HepG2 (cell line): ENCODE results near the gene ABHD1. TPM values are rescaled to one million over a fixed set of nuclear protein-coding genes. Genes with fewer than 3 reads are reported as not detected.

ENCODE experiments used
- ADNP ChIP-seq: sonication (generic); formaldehyde crosslinking; IDR thresholded peaks from 2 replicates; pipeline ENCODE4 v1.4.0; 2020; ENCODE audit warnings: missing genetic modification reagents
- CEBPB ChIP-seq: IDR thresholded peaks from 2 replicates; pipeline ENCODE4 v1.6.1; 2011; ENCODE audit warnings: low read depth, low read length, improper control_type of control experiment, borderline replicate concordance
- FOXP1 ChIP-seq, 2 experiments: fragments of 450-650 bp in 1 of 2; IDR thresholded peaks; 2 replicates each; pipeline ENCODE4 v1.6.1; 2017 to 2018; ENCODE audit warnings: antibody characterized with exemption in 1 of 2
- GFI1 ChIP-seq: sonication (generic); formaldehyde crosslinking; IDR thresholded peaks from 2 replicates; pipeline ENCODE4 v1.5.0; 2020; ENCODE audit warnings: missing genetic modification reagents, mild to moderate bottlenecking, borderline replicate concordance
- ISX ChIP-seq: sonication (generic); formaldehyde crosslinking; conservative IDR thresholded peaks from 2 replicates; pipeline ENCODE4 v1.5.0; 2020; ENCODE audit warnings: missing genetic modification reagents
- MAFK ChIP-seq, 2 experiments: IDR thresholded peaks in 1 of 2; conservative IDR thresholded peaks in 1 of 2; 2 replicates each; pipeline ENCODE4 v1.6.1; 2011; ENCODE audit warnings: improper control_type of control experiment in 2 of 2, low read length in 2 of 2
- NFE2 ChIP-seq: sonication (generic); formaldehyde crosslinking; IDR thresholded peaks from 2 replicates; pipeline ENCODE4 v1.4.0; 2020; ENCODE audit warnings: missing genetic modification reagents
- TBL1XR1 ChIP-seq: fragments of 150-350 bp; IDR thresholded peaks from 2 replicates; pipeline ENCODE4 v1.6.1; 2014; ENCODE audit warnings: borderline replicate concordance, low read length; ENCODE audit not compliant: partially characterized antibody
- ZEB1 ChIP-seq: IDR thresholded peaks from 2 replicates; pipeline ENCODE4 v1.6.1; 2012; ENCODE audit warnings: mild to moderate bottlenecking, low read depth, inconsistent platforms; ENCODE audit not compliant: insufficient replicate concordance
- ZFP62 ChIP-seq: sonication (generic); formaldehyde crosslinking; IDR thresholded peaks from 2 replicates; pipeline ENCODE4 v1.4.0; 2020; ENCODE audit warnings: missing genetic modification reagents
- ZNF136 ChIP-seq: sonication (generic); formaldehyde crosslinking; IDR thresholded peaks from 2 replicates; pipeline ENCODE4 v1.8.1; 2022; ENCODE audit warnings: low read depth, mild to moderate bottlenecking, moderate library complexity, missing genetic modification reagents
- ZNF367 ChIP-seq: sonication (generic); formaldehyde crosslinking; IDR thresholded peaks from 2 replicates; pipeline ENCODE4 v1.4.0; 2020; ENCODE audit warnings: missing genetic modification reagents, borderline replicate concordance
- ZNF678 ChIP-seq: sonication (generic); formaldehyde crosslinking; IDR thresholded peaks from 2 replicates; pipeline ENCODE4 v1.4.0; 2020; ENCODE audit warnings: mild to moderate bottlenecking, missing genetic modification reagents
- ZNF7 ChIP-seq: IDR thresholded peaks from 2 replicates; pipeline ENCODE4 v1.6.1; 2016; ENCODE audit warnings: missing biosample characterization, missing genetic modification reagents
- ZNF883 ChIP-seq: sonication (generic); formaldehyde crosslinking; IDR thresholded peaks from 2 replicates; pipeline ENCODE4 v1.5.1; 2020; ENCODE audit warnings: mild to moderate bottlenecking, missing genetic modification reagents; ENCODE audit errors: not compliant biosample characterization
- polyA plus RNA-seq, 8 experiments: library from polyadenylated mRNA; depleted of rRNA in 3 of 8; stranded (reverse) in 7 of 8; unstranded in 1 of 8; fragments of >200 nt; fragmentation: Illumina TruSeq in 4 of 8; extraction: Trizol in 4 of 8; gene quantifications; 2 replicates each; pipeline versions ENCODE4 v1.2.1 to v1.2.3, GENCODE V29; 2011 to 2016; ENCODE audit warnings: low read depth in 4 of 8, missing spikeins in 1 of 8, mixed read lengths in 1 of 8; ENCODE audit not compliant: insufficient read depth in 1 of 8
- total RNA-seq, 5 experiments: library from RNA; depleted of rRNA; stranded (reverse); fragments of >200 nt; fragmentation: Illumina TruSeq; extraction: Trizol; gene quantifications; 2 replicates each; pipeline ENCODE4 v1.2.3, GENCODE V29; 2016; ENCODE audit warnings: low read depth in 1 of 5
- TF ChIP-seq, protein P1 (sequence below): sonication (generic); formaldehyde crosslinking; IDR thresholded peaks from 2 replicates; pipeline ENCODE4 v1.4.0; 2020; ENCODE audit warnings: missing genetic modification reagents, mild to moderate bottlenecking, borderline replicate concordance
- TF ChIP-seq, protein P2 (sequence below): sonication (generic); formaldehyde crosslinking; IDR thresholded peaks from 2 replicates; pipeline ENCODE4 v1.5.0; 2020; ENCODE audit warnings: missing genetic modification reagents
- TF ChIP-seq, protein P3 (sequence below): sonication (generic); formaldehyde crosslinking; IDR thresholded peaks from 2 replicates; pipeline ENCODE4 v1.4.0; 2020; ENCODE audit warnings: mild to moderate bottlenecking, missing genetic modification reagents
- TF ChIP-seq, protein P4 (sequence below): sonication (generic); formaldehyde crosslinking; IDR thresholded peaks from 2 replicates; pipeline ENCODE4 v1.9.0; 2021; ENCODE audit warnings: missing genetic modification reagents, borderline replicate concordance
- TF ChIP-seq, protein P5 (sequence below): sonication (generic); formaldehyde crosslinking; IDR thresholded peaks from 2 replicates; pipeline ENCODE4 v1.4.0; 2020; ENCODE audit warnings: missing genetic modification reagents; ENCODE audit errors: not compliant biosample characterization

Gene ABHD1
- total and polyA plus RNA-seq, 2 of the 13 experiments (the other 11 are each of a cell fraction or from before 2014, with no cell fraction given): 0.04 to 0.81 TPM

DNA sequence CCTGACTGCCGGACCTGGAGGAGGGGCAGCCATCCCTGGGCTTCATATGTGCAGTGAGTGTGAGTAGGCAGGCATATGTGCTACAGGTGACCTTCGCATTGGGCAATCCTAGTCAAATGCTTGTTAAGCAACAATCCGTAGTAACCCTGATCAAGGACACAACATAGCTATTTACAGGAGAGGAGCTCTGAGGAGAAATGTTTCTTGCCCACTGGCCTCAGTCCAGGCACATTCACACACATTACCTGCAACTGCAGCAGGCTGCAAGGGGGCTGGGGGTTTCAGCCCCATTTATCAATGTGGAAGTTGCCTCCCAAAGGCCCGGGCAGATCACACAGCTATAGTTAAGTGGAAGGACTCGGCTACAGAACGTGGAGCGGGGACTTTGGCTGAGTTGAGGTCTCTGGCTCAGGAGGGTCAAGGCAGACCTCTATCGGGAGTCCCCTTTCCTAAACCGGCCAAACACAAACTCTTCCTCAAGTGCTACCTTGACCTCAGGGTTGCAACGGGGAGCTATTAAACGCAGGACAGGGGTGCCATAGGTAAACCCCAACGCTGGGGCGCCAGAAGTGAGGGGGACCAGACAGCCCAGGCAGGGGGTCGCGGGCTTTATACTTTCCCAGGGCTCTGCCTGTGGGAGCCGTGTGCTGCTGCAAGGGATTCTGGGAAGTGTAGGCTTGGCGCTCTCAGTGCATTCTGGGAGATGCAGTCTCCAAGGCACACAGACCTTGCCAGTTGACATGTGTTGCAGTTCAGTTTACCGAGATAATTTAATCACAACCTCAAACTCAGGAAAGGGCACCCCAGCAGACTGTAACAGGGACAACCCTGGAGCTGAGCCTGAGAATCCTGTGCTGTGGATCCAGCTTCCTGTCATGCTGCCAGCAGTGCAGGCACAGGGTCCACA is 27.6 kb upstream of the ABHD1 start (continued):
- TF ChIP-seq CEBPB (peak; percentile 100), ZNF367 (no peak), GFI1 (CRISPR knock-in tag) (peak; percentile 17; the same call in 1 of the 2 replicates), ZFP62 (no peak), ADNP (CRISPR knock-in tag) (no peak), ZEB1 (peak; percentile 88), FOXP1 (IDR thresholded peaks at IDR 0.05) (peak; percentile 84), FOXP1 (CRISPR knock-in tag; IDR thresholded peaks at IDR 0.05) (peak; percentile 96), ZNF883 (CRISPR knock-in tag) (peak; percentile 90), MAFK (conservative IDR thresholded peaks at IDR 0.05 in 1 of 2, IDR thresholded peaks at IDR 0.05 in 1 of 2; ENCODE audit: low read length in 2 of 2) (peak; percentile 7 to 13; a peak in 1 of 4 replicates), ZNF136 (CRISPR knock-in tag) (peak; percentile 99; the same call in 1 of the 2 replicates), ZNF7 (CRISPR knock-in tag) (0 out of 2 replicates have a peak, but pooled peaks have one; percentile 8), NFE2 (CRISPR knock-in tag) (no peak; the same call in 1 of the 2 replicates), TBL1XR1 (peak; percentile 76), ZNF678 (CRISPR knock-in tag) (no peak), ISX (CRISPR knock-in tag) (0 out of 2 replicates have a peak, but pooled peaks have one; percentile 79)
- TF ChIP-seq, protein P1, sequence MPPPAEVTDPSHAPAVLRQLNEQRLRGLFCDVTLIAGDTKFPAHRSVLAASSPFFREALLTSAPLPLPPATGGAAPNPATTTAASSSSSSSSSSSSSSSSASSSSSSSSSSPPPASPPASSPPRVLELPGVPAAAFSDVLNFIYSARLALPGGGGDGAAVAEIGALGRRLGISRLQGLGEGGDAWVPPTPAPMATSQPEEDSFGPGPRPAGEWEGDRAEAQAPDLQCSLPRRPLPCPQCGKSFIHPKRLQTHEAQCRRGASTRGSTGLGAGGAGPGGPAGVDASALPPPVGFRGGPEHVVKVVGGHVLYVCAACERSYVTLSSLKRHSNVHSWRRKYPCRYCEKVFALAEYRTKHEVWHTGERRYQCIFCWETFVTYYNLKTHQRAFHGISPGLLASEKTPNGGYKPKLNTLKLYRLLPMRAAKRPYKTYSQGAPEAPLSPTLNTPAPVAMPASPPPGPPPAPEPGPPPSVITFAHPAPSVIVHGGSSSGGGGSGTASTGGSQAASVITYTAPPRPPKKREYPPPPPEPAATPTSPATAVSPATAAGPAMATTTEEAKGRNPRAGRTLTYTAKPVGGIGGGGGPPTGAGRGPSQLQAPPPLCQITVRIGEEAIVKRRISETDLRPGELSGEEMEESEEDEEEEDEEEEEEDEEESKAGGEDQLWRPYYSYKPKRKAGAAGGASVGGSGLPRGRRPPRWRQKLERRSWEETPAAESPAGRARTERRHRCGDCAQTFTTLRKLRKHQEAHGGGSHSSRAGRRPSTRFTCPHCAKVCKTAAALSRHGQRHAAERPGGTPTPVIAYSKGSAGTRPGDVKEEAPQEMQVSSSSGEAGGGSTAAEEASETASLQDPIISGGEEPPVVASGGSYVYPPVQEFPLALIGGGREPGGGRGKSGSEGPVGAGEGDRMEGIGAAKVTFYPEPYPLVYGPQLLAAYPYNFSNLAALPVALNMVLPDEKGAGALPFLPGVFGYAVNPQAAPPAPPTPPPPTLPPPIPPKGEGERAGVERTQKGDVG (CRISPR knock-in tag): peak; percentile 95
- TF ChIP-seq, protein P2, sequence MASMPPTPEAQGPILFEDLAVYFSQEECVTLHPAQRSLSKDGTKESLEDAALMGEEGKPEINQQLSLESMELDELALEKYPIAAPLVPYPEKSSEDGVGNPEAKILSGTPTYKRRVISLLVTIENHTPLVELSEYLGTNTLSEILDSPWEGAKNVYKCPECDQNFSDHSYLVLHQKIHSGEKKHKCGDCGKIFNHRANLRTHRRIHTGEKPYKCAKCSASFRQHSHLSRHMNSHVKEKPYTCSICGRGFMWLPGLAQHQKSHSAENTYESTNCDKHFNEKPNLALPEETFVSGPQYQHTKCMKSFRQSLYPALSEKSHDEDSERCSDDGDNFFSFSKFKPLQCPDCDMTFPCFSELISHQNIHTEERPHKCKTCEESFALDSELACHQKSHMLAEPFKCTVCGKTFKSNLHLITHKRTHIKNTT (CRISPR knock-in tag): no peak
- TF ChIP-seq, protein P3, sequence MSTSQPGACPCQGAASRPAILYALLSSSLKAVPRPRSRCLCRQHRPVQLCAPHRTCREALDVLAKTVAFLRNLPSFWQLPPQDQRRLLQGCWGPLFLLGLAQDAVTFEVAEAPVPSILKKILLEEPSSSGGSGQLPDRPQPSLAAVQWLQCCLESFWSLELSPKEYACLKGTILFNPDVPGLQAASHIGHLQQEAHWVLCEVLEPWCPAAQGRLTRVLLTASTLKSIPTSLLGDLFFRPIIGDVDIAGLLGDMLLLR (CRISPR knock-in tag): peak; percentile 56; the same call in 1 of the 2 replicates
- TF ChIP-seq, protein P4, sequence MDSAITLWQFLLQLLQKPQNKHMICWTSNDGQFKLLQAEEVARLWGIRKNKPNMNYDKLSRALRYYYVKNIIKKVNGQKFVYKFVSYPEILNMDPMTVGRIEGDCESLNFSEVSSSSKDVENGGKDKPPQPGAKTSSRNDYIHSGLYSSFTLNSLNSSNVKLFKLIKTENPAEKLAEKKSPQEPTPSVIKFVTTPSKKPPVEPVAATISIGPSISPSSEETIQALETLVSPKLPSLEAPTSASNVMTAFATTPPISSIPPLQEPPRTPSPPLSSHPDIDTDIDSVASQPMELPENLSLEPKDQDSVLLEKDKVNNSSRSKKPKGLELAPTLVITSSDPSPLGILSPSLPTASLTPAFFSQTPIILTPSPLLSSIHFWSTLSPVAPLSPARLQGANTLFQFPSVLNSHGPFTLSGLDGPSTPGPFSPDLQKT: no peak
- TF ChIP-seq, protein P5, sequence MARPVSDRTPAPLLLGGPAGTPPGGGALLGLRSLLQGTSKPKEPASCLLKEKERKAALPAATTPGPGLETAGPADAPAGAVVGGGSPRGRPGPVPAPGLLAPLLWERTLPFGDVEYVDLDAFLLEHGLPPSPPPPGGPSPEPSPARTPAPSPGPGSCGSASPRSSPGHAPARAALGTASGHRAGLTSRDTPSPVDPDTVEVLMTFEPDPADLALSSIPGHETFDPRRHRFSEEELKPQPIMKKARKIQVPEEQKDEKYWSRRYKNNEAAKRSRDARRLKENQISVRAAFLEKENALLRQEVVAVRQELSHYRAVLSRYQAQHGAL (CRISPR knock-in tag): no peak
